Bronchial epithelial cell (primary cell): ENCODE measurements around the gene USH1C. TPM values are rescaled to one million over a fixed set of nuclear protein-coding genes. Genes with fewer than 3 reads are reported as not detected.

Experiments
- DNase-seq: peaks from one replicate; pipeline ENCODE4 v3.0.0-alpha.2; 2010; ENCODE audit warnings: low read depth
- FAIRE-seq: peaks from 2 replicates; lab custom pipeline; 2011; peaks lifted over from hg19 to GRCh38; lab: Jason Lieb, UNC
- H3K27me3 ChIP-seq: 2 replicates; pipeline ENCODE4 v1.5.1; 2011; ENCODE audit warnings: low read length; ENCODE audit not compliant: control insufficient read depth, insufficient read depth
- H3K36me3 ChIP-seq: 2 replicates; pipeline ENCODE4 v1.5.1; 2011; ENCODE audit warnings: low read length; ENCODE audit not compliant: control insufficient read depth, insufficient read depth
- H3K4me3 ChIP-seq: 2 replicates; pipeline ENCODE4 v1.5.1; 2011; ENCODE audit warnings: mild to moderate bottlenecking, low read depth, low read length, control low read depth
- total RNA-seq: library from RNA; depleted of rRNA; stranded (reverse); fragments of >200 nt; gene quantifications from 2 replicates; pipeline ENCODE4 v1.2.1, GENCODE V29; 2014
- TF ChIP-seq, protein P1 (sequence below): IDR thresholded peaks from 2 replicates; pipeline ENCODE4 v1.5.1; 2011; ENCODE audit warnings: mild to moderate bottlenecking, moderate library complexity, low read length, control low read depth, inconsistent platforms; ENCODE audit not compliant: insufficient read depth, severe bottlenecking

The USH1C gene
- total RNA-seq, 1 donor from 2014 or later = not detected

DNA sequence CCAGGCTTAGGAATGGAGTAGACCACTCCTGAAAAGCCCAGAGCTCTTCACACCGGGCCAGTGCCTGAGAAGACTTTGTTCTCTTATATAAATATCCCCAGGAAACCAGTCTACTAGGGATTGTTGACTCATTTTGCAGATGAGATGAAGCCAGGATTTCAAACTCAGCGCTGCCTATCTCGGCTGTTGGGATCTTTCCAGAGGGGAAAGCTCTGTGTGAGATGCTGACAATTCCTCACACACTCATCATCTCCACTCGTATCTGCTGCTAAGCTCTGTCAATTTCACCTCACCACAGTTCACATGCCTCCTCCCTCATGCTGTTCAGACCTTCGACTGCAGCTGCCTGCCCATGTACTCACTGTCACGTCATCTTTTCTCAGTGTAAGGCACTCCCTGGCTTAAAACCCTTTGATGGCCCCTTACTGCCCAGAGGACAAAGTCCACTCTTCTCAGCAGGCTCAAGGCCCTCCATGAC, 12.5 kb downstream of the USH1C start:
- DNase-seq (no peak), FAIRE-seq (no peak)
- Histone ChIP-seq H3K27me3 (no peaks in the 10 kb centered on the region), H3K4me3 (no peak overlapping the region), H3K36me3 (no peaks in the 10 kb centered on the region)
- TF ChIP-seq, protein P1, sequence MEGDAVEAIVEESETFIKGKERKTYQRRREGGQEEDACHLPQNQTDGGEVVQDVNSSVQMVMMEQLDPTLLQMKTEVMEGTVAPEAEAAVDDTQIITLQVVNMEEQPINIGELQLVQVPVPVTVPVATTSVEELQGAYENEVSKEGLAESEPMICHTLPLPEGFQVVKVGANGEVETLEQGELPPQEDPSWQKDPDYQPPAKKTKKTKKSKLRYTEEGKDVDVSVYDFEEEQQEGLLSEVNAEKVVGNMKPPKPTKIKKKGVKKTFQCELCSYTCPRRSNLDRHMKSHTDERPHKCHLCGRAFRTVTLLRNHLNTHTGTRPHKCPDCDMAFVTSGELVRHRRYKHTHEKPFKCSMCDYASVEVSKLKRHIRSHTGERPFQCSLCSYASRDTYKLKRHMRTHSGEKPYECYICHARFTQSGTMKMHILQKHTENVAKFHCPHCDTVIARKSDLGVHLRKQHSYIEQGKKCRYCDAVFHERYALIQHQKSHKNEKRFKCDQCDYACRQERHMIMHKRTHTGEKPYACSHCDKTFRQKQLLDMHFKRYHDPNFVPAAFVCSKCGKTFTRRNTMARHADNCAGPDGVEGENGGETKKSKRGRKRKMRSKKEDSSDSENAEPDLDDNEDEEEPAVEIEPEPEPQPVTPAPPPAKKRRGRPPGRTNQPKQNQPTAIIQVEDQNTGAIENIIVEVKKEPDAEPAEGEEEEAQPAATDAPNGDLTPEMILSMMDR = no peak

DNA sequence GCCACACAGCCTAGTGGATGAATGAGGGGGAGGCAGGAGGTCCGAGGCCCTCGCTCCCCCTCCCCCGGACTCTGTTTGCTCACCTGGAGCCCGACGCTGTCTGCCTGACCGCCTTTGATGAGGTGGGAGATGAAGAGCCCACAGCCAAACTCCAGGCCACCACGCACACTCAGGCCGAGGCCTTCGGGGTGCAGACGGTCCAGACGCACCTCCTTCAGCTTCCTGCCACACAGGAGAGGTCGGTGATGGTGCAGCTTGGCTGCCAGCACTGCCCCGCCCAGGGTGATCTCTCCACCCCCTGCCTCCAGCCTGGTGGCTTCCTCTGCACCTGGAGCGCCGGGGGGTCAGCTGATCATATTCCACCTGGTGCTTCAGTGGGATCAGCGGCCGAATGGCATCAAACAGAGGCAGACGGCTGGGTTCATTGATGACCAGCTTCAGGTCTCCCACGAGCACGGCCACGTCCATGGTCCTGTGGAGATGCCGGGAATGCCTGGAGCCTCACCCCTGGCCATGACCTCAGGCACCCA, 13.1 kb downstream of the USH1C start:
- FAIRE-seq = no peak
- Histone ChIP-seq H3K27me3 (no peaks in the 10 kb centered on the region), H3K36me3 (no peaks in the 10 kb centered on the region), H3K4me3 (no peak overlapping the region)
- DNase-seq = no peak
- TF ChIP-seq, protein P1 = no peak

DNA sequence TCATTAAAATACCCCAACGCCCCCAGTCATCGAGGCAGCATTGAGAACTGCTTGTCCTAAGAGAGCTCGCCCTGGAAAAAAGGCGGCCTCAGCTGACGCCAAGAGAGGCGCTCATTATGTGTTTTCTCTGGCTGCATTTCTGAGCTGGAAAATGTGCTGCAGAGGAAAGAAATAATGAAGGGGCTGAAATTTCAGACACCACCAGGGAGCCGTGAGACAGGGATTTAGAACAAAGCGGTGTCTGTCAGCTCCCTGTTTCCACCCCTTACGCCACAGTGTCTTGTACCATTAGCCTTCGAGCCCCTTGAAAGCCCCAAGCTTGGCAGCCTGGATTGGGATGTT, 14.4 kb downstream of the USH1C start:
- FAIRE-seq = no peak
- TF ChIP-seq, protein P1 = no peak
- no peaks in the 10 kb centered on the region for H3K27me3 ChIP-seq

DNA sequence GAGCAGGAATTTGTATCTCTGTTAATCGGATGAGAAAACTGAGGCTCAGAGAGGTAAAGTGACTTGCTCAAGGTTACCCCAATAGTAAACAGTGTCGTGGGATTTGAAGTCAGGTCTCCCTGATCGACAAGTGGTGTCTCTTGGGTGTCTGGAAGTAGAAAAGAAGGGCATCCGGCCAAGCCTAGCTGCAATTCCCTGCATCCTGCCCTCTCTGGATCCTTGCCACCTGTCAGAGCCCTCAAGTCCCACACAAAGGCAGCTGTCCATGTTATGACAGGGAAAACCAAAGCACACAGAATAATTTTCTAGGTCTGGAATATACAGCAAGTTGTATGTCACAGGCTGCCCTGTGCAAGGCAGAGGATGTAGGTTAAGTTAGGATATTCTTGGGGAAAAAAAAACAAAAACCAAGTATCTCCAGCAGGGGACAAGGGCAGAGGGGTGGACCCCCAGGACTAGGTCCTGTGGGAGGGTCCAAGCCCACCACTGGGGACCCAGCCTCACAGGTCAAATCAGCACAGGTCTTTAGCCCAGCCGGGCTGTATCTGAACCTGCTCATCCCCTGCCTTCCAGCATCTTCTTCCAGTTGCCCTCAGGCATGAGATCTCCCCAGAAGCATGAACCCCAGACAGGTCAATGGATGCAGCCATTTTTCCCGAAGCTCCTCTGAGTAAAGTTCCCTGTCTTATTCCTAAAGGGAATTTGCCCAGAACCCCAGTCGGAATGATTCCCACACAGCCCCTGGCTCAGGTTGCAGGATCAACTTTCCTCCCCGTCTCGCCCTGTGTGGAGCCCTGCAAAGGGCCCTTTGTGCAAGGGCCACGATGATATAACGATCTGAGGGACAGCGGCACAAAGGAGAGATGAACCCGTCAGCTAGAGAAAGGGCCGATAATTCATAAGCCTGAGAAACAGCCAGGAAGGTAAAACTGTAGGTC, 15.0 kb downstream of the USH1C start:
- H3K36me3 ChIP-seq = no peaks in the 10 kb centered on the region
- DNase-seq (no peak), FAIRE-seq (no peak)
- TF ChIP-seq, protein P1 = no peak
- H3K4me3 ChIP-seq = no peak overlapping the region
- no peaks in the 10 kb centered on the region for H3K27me3 ChIP-seq

More for the DNA sequence above, 14.4 kb downstream of the USH1C start:
- Histone ChIP-seq H3K4me3 (no peak overlapping the region), H3K36me3 (no peaks in the 10 kb centered on the region)
- DNase-seq = no peak

DNA sequence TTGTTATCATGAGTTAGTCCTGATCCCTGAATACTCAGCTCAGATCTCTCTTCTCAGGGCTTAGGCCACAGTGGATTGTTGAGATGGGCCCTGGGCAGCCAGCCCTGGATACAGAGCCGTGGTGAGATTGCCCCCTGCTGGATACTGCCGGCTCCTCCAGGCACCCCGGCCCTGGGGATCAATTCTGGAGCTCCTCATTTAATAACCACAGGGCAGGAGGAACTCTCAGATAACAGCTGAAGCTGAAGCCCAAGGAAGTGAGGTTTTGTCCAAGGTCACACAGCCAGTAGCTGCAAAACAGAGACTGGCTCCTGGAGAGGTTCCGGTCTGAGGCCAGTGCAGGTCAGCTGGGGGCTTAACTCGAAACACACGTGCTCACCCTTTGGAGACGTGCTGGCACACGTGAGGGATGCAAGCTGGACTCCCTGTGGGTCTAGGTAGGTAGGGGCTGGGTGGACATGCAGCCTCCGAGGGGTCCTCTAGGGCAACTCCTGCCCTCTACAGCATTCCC, 16.0 kb downstream of the USH1C start:
- DNase-seq = peak; percentile 23
- FAIRE-seq = peak; percentile 55
- TF ChIP-seq, protein P1 = peak; percentile 79
- H3K4me3 ChIP-seq = no peak overlapping the region
- no peaks in the 10 kb centered on the region for H3K27me3 ChIP-seq
- no peaks in the 10 kb centered on the region for H3K36me3 ChIP-seq
